GM12873 (cell line): ENCODE measurements around the gene CLRN3.

Experiments used
- CTCF ChIP-seq: IDR thresholded peaks from 2 replicates; pipeline ENCODE4 v1.5.1; 2012; ENCODE audit warnings: low read depth, mild to moderate bottlenecking, moderate library complexity, low read length, control low read depth; ENCODE audit not compliant: insufficient read depth; ENCODE audit errors: missing control alignments

CLRN3 gene

DNA sequence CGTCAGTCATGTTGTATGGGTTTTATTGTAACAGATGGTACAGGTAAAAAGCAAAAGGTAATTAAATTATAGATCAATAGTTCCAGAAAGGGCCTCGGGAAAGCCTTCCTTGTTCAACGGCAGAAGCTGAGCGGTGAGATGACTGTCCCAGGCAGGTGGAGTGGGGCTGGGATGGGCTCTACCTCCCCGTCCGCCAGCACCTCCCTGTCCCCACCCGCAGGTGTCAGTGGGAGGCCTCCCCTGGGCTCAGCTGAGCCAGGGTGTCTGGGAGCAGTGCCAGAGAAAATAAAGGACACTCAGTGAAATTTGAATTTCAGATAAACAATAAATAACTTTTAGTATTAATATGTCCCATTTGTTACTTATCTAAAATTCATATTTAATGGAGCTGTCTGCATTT lies 58.9 kb downstream of the CLRN3 start:
- TF ChIP-seq CTCF = no peak

GRCh38 chr10:127832501-127832900 lies 60.2 kb downstream of the CLRN3 start:
- TF ChIP-seq CTCF = no peak

GRCh38 chr10:127830414-127830813 lies 62.3 kb downstream of the CLRN3 start:
- TF ChIP-seq CTCF = no peak
